Activated T-helper 1 cell treated with Interleukin-2 at 50 U/mL for 16 hours (primary cell): ENCODE results near the gene PIK3C2G.

Experiments
- DNase-seq: peaks from one replicate; pipeline ENCODE4 v3.0.0-alpha.2; 2020; ENCODE audit warnings: low read depth

Gene PIK3C2G

DNA sequence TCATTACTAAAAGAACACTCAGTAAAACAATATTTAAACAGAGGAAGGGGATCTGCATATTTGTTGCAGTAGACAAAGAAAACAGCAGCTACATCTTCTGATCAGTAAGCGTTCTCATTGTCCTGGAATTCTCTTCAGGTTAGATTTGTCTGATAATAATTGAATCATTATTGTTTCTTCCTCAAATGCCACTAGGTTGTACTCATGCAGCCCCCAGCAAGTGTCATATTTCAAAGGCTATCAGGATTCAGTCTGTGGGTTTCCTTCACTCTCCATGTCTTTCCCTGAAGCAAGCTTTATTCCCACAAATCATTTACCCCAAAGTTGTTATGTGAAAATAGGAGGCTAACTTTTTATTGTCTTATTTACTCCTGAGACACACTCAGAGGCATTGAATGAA is 14.7 kb downstream of the PIK3C2G start:
- no peak for DNase-seq

DNA sequence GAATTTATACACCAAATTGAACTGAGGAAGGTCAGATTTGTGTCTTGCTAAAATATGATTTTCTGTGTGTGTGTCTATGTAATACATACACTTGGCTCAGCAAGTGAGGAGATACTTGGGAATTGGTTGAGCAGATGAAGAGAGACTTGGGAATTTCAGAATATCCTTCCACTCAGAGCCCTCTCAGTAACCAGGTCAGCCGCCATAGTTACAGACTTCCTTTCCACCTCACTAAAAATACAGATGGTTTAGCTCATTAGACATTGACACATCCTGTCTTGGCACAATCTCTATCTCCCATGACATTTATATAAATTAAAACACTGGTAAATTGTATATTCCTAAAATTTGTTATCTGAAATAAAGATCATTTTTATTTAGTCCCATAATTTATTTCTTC is 15.9 kb downstream of the PIK3C2G start:
- no peak for DNase-seq

DNA sequence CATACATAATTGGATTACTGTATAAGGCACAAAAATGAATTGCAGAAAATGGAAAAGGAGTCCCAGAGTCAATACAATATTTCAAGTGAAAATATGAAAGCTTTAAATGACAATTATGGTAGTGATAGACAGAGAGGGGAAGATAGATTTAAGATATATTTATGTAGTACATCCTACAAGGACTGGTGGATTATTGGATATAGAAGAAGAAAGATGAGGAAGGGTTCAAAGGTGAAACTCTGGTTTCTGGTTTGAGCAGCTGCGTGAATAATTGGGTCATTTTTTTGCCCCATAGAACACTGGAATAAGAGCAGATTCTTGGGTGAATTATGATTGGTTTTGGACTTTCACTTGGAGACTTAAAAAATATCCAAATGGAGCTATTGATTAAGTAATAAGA is 19.4 kb downstream of the PIK3C2G start:
- DNase-seq: no peak

DNA sequence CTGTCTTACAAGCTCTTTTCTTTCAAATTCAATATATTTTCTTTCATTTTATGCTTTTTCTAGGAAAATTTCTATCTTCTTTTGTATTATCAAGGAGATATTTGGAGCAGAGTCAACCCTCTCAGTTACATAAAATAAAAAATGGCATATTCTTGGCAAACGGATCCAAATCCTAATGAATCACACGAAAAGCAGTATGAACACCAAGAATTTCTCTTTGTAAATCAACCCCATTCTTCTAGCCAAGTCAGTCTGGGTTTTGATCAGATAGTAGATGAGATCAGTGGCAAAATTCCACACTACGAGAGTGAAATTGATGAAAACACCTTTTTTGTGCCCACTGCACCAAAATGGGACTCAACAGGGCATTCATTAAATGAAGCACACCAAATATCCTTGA is 20.6 kb downstream of the PIK3C2G start:
- DNase-seq: no peak

DNA sequence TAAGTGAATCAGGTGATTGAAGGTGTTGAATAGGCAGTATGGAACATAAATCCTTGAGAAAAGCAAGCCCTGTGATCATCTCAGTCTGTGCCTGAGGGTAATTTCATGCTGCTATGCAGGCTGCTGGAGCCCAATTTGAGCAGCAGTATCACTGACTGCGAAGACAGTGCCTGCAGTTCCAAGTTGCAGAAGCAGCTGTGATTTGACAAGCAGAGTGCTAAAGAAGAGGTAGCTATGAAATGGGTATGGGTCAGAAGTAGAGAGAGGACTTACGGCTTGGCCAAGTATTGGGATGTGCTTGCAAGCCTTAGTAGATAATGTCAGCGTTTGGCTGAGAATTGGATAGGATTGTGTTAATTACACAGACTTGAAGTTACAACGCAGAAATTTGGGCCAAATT is 22.5 kb downstream of the PIK3C2G start:
- no peak for DNase-seq

DNA sequence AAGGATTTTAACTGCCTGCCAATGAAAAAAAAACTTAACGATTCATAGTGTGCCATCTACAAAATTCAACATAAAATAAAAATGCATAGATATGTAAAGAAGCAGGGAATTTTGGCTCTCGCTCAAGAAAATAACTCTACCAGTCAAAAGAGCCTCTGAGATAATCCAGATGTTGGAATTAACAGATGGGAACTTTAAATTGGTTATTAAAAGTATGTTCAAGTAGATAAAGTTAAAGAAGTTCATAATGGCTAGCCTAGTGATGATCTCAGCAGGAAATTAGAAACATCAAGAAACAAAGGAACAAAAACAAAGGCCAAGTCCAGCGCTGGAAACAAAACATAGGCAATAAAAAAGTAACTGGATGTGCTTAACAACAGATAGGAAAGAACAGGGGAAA is 23.1 kb downstream of the PIK3C2G start:
- DNase-seq: no peak

DNA sequence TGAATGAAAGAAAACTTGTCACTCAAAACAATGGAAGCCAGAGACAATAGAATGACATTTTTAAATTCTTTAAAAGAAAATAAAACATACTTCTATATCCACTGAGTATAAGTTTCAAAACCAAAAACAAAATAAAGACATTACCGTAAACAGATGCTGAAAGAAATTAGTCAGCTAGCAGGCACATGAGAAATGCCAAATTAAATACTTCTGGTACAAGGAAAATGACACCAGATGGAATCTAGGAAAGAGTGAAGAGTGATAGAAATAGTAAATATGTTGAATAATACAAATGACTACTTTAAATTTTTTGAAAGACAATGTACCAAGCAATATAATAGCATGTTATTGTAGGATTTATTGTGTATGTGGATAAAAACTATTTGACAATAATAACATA is 23.8 kb downstream of the PIK3C2G start:
- no peak for DNase-seq

DNA sequence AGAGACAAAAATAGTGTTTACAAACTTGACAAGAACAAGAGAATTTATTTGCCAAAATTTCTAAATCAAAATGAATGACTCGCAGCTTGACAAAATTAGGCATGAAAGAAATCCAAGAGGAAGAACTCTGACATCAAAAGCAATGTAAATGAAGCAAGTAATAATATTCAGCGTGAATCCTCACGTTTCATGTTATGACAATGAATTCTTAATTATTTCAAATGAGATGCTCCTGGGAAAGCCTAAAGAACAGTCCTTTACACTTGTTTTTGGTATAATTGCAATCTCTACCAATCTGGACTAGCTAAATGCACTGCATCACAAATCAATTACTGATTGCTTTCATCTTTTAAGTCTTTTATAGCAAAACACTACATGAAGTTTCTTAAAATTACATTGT is 29.1 kb downstream of the PIK3C2G start:
- no peak for DNase-seq

DNA sequence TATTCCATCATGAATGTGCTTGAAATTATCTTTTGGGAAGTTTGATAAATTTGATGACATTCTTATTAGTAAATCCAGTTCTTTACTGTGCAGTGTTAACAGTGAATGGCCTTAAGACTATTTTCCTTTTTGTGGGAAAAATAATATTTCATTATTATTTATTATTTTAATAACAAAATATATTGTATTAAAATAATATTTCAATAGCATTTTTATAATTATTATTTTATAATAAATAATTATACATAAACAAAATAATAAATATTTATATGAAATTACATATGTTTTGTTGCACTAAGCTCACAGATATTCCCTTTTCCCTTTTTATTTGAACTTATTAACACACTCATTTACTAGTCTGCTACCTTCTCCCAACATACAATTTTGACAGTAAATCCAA is 33.6 kb downstream of the PIK3C2G start:
- no peak for DNase-seq

DNA sequence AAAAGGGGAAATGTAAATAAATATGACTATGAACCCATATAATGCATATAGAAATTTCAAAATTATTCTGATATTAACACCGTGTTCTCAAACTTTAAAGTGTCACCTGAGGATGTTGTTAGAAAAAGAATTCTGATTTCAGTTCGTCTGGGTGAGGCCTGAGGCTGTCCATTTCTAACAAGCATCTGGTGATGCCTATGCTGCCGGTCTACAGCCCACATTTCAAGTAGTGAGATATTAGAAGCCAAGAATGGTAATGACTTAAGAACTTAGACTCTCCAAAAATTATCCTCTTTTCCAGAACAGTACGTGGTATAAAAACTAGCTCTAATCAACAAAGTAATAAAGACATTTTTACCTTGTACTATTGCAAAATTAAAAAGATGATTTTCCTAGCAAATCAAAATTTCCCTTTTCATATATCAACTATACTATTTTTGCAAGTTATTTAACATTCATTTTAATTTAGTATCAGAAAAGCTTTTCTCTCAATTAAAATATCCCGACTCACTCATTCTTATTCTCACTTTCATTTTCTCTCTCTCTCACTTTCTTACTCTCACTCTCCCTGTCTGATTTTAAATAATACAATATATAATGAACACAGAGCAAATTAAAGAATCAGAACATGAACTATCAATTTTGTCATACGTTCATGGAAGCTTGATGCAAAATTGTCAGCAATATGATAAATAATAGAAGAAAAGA is 35.0 kb downstream of the PIK3C2G start:
- DNase-seq: no peak

DNA sequence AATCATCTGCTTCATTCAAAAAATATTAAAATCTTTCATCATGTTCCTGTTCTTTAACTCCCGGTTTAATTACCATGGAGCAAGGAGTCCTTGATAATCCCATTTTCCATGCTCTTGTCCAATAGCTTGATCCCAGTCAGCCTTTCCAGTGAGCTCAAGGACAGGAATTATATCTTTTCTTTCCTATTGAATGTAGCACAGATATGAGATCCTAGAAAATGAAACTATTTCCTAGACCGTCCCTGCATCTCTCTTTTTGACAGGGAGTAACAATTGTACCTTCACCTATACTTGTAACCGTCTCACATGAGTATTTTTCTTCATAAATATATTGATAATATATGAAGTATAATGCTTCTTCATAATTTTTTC is 35.6 kb downstream of the PIK3C2G start:
- DNase-seq: no peak

DNA sequence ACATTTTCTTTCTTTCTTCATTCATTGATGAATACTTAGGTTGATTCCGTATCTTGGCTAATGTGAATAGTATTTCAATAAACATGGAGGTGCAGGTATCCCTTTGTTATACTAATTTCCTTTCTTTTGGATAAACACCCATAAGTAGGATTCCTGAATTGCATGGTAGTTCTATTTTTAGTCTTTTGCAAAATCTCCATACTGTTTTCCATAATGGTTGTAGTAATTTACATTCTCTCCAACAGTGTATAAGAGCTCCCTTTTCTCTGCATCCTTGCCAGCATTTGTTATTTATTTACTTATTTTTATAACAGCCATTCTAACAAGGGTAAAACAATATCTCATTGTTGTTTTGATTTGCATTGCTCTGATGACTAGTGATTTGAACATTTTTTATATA is 36.6 kb downstream of the PIK3C2G start:
- DNase-seq: no peak

DNA sequence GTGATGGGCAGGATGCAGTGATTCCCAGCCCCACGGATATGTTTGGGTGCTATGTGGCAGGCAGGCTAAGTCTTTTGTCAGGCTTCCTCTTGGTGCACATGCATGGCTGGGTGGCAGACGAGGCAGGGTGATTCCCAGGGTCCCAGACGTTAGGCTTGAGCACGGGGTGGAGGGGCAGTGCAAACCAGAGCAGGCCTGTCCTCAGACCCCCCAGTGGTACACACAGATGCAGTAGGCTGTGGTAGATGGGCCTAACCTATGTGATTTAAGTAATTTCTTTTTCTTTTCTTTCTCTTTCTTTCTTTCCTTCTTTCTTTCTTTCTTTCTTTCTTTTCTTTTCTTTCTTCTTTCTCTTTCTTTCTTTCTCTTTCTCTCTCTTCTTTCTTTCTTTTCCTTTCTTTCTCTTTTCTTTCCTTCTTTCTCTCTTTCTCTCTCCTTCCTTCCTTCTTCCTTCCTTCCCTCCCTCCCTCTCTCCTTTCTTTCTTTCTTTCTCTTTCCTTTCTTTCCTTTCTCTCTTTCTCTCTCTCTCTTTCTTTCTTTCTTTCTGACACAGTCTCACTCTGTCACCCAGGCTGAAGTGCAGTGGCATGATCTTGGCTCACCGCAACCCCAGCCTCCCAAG is 41.6 kb downstream of the PIK3C2G start:
- no peak for DNase-seq

DNA sequence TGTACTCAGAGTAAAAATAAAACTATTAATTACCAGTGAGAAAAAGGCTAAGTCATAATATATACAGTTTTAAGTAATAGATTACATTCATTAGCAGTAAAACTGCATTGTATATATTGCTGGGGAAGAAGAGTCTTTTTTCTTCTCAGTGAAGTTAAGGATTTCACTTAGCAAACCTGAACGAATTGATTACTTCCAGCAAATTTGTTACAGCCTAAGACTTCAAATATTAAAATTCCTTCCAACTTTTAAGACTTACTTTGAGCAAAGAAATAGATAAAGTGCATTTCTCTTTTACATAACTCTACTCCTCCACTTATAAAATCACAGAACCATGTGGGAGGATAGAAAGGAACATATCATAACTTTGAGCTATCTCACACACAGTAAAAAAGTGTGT is 43.3 kb downstream of the PIK3C2G start:
- no peak for DNase-seq

DNA sequence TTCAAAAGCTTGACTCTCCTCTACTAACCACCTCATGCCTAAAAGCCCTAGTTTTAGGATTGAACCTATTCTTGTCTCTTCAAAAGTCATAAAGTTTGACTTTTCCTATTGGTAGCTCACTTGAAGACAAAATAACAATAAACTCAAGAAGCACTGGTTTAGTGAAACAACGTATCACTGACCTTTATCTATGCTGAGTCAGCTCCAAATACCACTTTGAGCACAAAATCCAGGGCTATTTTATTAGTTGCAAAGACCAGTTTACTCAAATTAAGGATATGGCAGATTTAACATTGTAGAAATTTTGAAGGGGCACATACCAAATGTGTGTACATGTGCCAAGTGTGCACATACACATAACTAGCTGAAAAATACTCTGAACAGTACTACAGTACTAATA is 45.0 kb downstream of the PIK3C2G start:
- DNase-seq: no peak

DNA sequence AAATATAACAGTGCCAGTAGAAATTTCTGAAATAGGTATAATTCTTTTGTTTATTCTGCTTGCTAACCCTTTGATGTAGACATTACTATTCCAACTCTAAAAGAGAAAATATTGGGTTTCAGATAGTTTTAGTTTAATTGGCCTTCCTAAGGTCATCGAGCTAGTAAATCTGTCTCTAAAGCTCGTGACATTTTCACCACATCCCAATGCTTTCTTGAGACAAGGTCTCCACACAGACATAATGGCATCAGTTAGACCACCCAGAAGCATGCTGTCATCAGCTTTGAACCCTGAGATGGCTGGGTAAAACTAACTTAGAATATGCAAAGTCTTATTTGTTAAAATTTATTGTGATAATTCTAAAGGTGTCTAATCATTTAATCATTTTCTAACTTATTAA is 52.0 kb downstream of the PIK3C2G start:
- DNase-seq: no peak

DNA sequence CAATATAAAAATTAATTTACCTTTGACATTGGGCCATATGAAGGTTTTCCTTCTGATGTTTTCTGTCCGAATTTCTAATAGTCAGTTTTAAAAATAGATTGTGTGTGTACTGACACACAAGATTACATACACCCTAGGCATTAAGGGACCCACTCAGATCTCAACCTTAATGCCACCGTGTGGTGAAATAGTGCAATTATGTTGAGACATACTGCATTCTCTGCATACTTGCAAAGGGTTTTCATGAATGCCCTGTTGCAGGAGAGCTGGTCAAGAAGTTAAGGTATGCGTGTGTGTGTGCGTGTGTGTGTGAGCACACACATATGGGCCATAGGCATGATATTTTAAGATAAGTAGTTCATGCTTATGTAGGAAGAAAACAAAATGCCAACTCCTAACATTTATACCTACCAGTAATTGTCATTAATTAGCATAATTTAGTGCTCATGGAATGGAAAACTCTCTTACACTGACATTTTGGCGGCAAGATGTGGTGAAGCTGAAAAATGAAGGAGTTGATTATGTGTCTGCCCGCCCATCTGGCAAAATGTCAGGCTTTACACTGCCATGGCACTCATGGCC is 58.8 kb downstream of the PIK3C2G start:
- DNase-seq: no peak

DNA sequence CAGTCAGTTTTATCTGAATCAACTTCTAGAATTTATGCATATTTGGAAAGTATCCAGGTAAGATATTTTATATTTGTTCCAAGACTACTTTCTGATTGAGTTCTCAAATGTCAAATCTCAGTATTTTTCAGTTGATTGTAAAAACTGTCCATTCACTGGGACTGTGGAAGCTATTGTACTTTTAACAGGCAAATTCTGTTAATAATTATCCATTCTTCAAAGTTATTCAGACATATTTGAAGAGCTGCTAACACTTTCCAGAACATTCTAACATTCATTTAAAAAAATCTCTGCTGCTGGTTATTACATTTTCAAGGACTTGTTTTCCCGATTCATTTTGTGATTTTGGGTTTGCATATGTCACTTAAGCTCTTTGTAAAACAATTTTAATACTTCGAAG is 59.7 kb downstream of the PIK3C2G start:
- DNase-seq: no peak

DNA sequence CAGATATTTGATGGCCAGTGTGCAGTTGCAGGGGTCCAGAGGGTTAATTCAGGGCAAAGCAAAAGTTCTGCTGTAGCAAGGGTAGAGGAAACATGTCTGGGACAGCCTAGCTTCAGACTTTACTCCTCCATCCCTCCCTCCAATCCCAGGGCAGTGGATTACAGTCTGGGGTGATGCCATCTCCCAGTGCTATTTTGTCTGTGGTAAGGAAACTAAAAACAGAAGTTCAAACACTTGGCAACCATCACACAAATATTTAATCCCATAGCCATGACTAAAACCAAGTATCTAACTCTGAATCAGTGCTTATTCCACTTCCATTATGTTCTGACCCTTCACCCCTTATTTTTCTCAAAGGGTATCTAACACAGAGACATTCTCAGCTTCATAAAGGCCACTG is 61.8 kb downstream of the PIK3C2G start:
- no peak for DNase-seq

DNA sequence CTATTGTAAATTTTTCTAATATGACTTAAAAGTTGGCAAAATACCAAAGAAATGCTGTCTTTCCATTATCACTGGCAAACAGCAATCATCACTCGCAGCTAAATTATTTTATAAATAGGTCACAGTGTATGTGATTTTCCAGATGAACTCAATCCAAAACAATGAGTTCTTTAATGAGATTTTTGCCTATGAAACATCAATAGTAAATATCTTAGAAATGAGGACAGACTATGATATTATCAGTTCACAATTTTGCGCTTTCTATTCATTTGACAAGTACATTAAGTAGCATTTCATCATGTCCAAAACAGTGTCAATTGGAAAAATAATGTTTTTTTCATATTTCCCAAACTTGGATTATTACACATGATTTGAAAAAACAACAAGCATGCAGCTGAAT is 65.7 kb downstream of the PIK3C2G start:
- no peak for DNase-seq

DNA sequence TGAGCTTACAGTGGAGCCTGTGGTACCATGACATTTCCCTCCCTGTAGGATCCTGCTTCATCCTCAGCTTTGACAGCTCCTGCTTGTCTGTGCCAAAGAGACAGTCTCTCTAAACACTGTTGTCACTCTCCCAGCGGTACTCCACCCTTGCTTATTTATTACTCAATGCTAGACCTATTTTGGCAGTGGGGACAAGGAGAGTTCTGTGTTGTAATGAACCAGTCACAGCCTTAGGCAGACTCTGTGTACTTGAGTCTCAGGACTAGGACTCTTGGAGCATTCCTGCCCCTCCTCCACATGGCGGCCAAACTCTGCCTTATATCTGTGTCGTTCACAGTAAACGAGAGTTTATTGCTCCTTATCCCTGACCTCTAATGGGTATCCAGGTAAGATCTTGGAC is 70.9 kb downstream of the PIK3C2G start:
- no peak for DNase-seq

DNA sequence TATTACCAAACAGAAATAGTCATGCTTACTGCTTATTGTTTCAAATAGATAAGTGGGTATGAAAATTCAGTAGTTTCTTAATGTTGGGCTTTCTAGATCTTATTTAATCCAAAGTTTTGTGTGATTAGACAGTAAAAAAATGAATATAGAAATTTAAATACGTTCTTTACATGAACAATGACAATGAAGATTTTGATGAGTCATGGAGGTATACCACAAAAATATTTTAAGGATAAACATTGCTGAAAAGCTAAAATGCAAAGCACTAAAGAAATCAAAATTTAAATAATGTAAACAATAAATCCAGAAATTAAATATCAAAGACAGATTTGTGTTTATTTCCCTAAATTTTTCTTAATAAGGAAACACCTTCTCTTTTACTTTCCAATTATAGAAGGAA is 78.3 kb downstream of the PIK3C2G start:
- DNase-seq: no peak

DNA sequence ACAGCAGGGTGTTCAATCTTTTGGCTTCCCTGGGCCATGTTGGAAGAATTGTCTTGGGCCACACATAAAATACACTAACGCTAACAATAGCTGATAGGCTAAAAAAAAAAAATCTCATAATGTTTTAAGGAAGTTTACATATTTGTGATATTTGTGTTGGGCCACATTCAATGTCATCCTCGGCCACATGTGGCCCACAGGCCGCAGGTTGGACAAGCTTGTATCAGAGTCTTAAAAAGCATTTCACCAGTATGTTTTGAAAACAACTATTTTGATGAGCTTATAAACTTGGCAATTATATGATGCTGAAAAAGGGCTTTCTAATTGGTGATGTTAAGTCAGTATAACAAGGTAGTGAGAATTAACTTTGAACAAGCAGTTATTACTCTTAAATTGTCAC is 78.9 kb downstream of the PIK3C2G start:
- no peak for DNase-seq

DNA sequence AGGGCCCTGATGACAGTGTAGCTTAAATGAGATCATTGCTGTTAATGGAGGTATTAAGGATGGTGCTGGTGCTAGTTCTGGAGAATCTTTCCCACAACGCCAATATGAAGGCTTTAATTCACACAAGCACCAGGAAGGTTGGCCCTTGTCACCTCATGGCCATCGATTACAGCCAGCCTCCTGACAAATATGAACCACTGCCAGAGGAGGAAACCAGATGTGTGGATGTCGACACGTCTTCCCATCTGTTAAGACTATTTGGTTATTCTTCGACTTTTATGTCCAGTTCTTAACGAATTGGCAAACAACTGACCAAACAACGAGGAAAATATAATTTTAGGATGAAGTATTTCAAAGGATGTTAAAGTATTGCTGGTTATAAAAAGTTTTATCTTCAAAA is 79.5 kb downstream of the PIK3C2G start:
- no peak for DNase-seq
